Medulla oblongata (tissue), 1 donor: ENCODE data around the gene STARD13.

Experiments
- DNase-seq: peaks from one replicate; pipeline ENCODE4 v3.0.0-alpha.2; 2015; ENCODE audit errors: extremely low spot score

The STARD13 gene

GRCh38 chr13:33201659-33202058 is 83.9 kb downstream of the STARD13 start:
- DNase-seq: no peak

- no peak for DNase-seq
Measured at GRCh38 chr13:33199289-33199850, 86.2 kb downstream of the STARD13 start.

GRCh38 chr13:33197541-33197971 is 88.0 kb downstream of the STARD13 start:
- no peak for DNase-seq

GRCh38 chr13:33196767-33197166 is 88.8 kb downstream of the STARD13 start:
- DNase-seq: no peak

- no peak for DNase-seq
Measured at GRCh38 chr13:33195693-33196464, 89.7 kb downstream of the STARD13 start.

- no peak for DNase-seq
Measured at GRCh38 chr13:33194820-33195692, 90.5 kb downstream of the STARD13 start.

- no peak for DNase-seq
Measured at GRCh38 chr13:33193428-33193974, 92.1 kb downstream of the STARD13 start.

- no peak for DNase-seq
Measured at GRCh38 chr13:33191425-33192210, 93.9 kb downstream of the STARD13 start.

GRCh38 chr13:33189470-33189869 is 96.1 kb downstream of the STARD13 start:
- DNase-seq: no peak

- DNase-seq: no peak
Measured at GRCh38 chr13:33188093-33188882, 97.3 kb downstream of the STARD13 start.

GRCh38 chr13:33186861-33187291 is 98.7 kb downstream of the STARD13 start:
- no peak for DNase-seq

GRCh38 chr13:33185853-33186252 is 99.7 kb downstream of the STARD13 start:
- DNase-seq: no peak

GRCh38 chr13:33184530-33184929 is 101.0 kb downstream of the STARD13 start:
- DNase-seq: no peak

- no peak for DNase-seq
Measured at GRCh38 chr13:33184112-33184490, 101.5 kb downstream of the STARD13 start.

- no peak for DNase-seq
Measured at GRCh38 chr13:33183431-33184111, 102.0 kb downstream of the STARD13 start.

- DNase-seq: no peak
Measured at GRCh38 chr13:33182729-33183128, 102.8 kb downstream of the STARD13 start.

GRCh38 chr13:33181264-33181663 is 104.3 kb downstream of the STARD13 start:
- DNase-seq: no peak

GRCh38 chr13:33180122-33180804 is 105.3 kb downstream of the STARD13 start:
- DNase-seq: no peak

GRCh38 chr13:33179463-33179862 is 106.1 kb downstream of the STARD13 start:
- no peak for DNase-seq
